Liver (tissue), 3 donors: ENCODE data around the gene OLFM4.

ENCODE experiments used
- CTCF ChIP-seq: fragments of 150-350 bp; IDR thresholded peaks from 2 replicates; pipeline ENCODE4 v1.5.1; 2017; ENCODE audit warnings: improper control_type of control experiment, low read depth, low read length; ENCODE audit not compliant: missing input control
- EGR1 ChIP-seq, 2 donors: IDR thresholded peaks; 2 replicates each; pipeline ENCODE4 v1.6.1; 2016 to 2018; ENCODE audit warnings: antibody characterized with exemption in 2 of 2, low read depth in 2 of 2
- JUND ChIP-seq, 2 donors: IDR thresholded peaks; 2 replicates each; pipeline ENCODE4 v1.6.1; 2016; ENCODE audit warnings: antibody characterized with exemption in 2 of 2
- RXRA ChIP-seq, 2 donors: IDR thresholded peaks; 2 replicates each; pipeline ENCODE4 v1.6.1; 2017 to 2018; ENCODE audit warnings: antibody characterized with exemption in 2 of 2, mild to moderate bottlenecking in 1 of 2
- SP1 ChIP-seq: IDR thresholded peaks from 2 replicates; pipeline ENCODE4 v1.6.1; 2018; ENCODE audit warnings: antibody characterized with exemption, mild to moderate bottlenecking
- TAF1 ChIP-seq: conservative IDR thresholded peaks from 2 replicates; pipeline ENCODE4 v1.6.1; 2016; ENCODE audit warnings: antibody characterized with exemption, mild to moderate bottlenecking
- YY1 ChIP-seq: IDR thresholded peaks from 2 replicates; pipeline ENCODE4 v1.6.1; 2016; ENCODE audit warnings: antibody characterized with exemption, mild to moderate bottlenecking
- TF ChIP-seq, protein P1 (sequence below): IDR thresholded peaks from 2 replicates; pipeline ENCODE4 v1.6.1; 2016; ENCODE audit warnings: antibody characterized with exemption, mild to moderate bottlenecking
- donor health status: healthy.
- donor health status: healthy.

DNA sequence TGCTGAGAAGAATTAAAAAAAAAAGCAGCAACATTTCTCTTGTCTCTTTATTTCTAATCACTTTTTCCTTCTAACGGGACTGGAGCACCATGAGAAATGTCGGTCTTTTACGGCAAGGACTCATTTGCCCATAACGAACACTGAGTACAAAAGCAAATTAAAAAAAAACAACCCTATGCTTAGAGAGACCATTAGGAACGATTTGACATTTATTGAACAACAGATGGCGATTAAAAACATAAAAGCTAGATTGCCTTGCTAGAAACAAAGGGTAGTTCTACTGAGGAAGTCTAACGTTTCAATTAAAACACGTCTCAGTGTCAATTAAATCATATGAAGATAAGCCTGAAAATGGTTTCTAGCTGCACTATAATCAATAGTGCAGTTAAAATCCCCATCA lies 51.1 kb downstream of the OLFM4 start:
- no peak for TF ChIP-seq CTCF
- TF ChIP-seq TAF1: no peak
- no peak for TF ChIP-seq RXRA (IDR thresholded peaks at IDR 0.05)
- TF ChIP-seq JUND (IDR thresholded peaks at IDR 0.05): no peak
- no peak for TF ChIP-seq YY1
- TF ChIP-seq, protein P1, sequence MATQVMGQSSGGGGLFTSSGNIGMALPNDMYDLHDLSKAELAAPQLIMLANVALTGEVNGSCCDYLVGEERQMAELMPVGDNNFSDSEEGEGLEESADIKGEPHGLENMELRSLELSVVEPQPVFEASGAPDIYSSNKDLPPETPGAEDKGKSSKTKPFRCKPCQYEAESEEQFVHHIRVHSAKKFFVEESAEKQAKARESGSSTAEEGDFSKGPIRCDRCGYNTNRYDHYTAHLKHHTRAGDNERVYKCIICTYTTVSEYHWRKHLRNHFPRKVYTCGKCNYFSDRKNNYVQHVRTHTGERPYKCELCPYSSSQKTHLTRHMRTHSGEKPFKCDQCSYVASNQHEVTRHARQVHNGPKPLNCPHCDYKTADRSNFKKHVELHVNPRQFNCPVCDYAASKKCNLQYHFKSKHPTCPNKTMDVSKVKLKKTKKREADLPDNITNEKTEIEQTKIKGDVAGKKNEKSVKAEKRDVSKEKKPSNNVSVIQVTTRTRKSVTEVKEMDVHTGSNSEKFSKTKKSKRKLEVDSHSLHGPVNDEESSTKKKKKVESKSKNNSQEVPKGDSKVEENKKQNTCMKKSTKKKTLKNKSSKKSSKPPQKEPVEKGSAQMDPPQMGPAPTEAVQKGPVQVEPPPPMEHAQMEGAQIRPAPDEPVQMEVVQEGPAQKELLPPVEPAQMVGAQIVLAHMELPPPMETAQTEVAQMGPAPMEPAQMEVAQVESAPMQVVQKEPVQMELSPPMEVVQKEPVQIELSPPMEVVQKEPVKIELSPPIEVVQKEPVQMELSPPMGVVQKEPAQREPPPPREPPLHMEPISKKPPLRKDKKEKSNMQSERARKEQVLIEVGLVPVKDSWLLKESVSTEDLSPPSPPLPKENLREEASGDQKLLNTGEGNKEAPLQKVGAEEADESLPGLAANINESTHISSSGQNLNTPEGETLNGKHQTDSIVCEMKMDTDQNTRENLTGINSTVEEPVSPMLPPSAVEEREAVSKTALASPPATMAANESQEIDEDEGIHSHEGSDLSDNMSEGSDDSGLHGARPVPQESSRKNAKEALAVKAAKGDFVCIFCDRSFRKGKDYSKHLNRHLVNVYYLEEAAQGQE: no peak
- TF ChIP-seq SP1: no peak
- TF ChIP-seq EGR1 (IDR thresholded peaks at IDR 0.05; ENCODE audit: low read depth in 2 of 2): no peak
